RWPE1 (cell line): ENCODE data around the gene MRGPRE.

Experiments used
- CTCF ChIA-PET: fragments of 350-600 bp; sonication (Branson Sonifier 250); formaldehyde crosslinking; extraction: SDS; loops from one replicate; lab custom pipeline; 2021; lab: Yijun Ruan, JAX
- POLR2A ChIA-PET: fragments of 400-600 bp; formaldehyde crosslinking; extraction: SDS; loops from one replicate; lab custom pipeline; 2020; ENCODE audit warnings: antibody characterized with exemption; ENCODE audit not compliant: low non-redundant PET; lab: Yijun Ruan, JAX
- DNase-seq: peaks from one replicate; pipeline ENCODE4 v3.0.0; 2012; ENCODE audit warnings: low spot score
- H3K27ac ChIP-seq: fragments of 450-650 bp; 2 replicates; pipeline ENCODE4 v1.5.1; 2017
- CTCF ChIP-seq: fragments of 450-650 bp; conservative IDR thresholded peaks from 2 replicates; pipeline ENCODE4 v1.5.1; 2017; ENCODE audit warnings: low read depth, mild to moderate bottlenecking

MRGPRE gene

GRCh38 chr11:3184732-3185347, 47.4 kb downstream of the MRGPRE start:
- no peak for DNase-seq
- no peak for TF ChIP-seq CTCF
- H3K27ac ChIP-seq = no peak overlapping the region
- ChIA-PET POLR2A (no interaction called here), CTCF (no interaction called here)

GRCh38 chr11:3183523-3183922, 48.7 kb downstream of the MRGPRE start:
- no peak overlapping the region for H3K27ac ChIP-seq
- POLR2A ChIA-PET = no interaction called here
- DNase-seq = no peak
- TF ChIP-seq CTCF = no peak
- CTCF ChIA-PET = no interaction called here

- POLR2A ChIA-PET = no interaction called here
Observed at GRCh38 chr11:3182462-3182852, 49.8 kb downstream of the MRGPRE start.

GRCh38 chr11:3181725-3182461, 50.3 kb downstream of the MRGPRE start:
- ChIA-PET CTCF (interaction anchor here (0.6 kb wide), 1 partner anchor 740 kb away, joined by 4 read pairs; no protein-coding TSS in a partner anchor), POLR2A (no interaction called here)
- H3K27ac ChIP-seq = no peak overlapping the region
- no peak for DNase-seq
- no peak for TF ChIP-seq CTCF

More at GRCh38 chr11:3182462-3182852, 49.8 kb downstream of the MRGPRE start:
- CTCF ChIA-PET = no interaction called here
- TF ChIP-seq CTCF = no peak
- no peak overlapping the region for H3K27ac ChIP-seq
- no peak for DNase-seq

- ChIA-PET CTCF (no interaction called here), POLR2A (no interaction called here)
- TF ChIP-seq CTCF = no peak
- DNase-seq = no peak
- H3K27ac ChIP-seq = no peak overlapping the region
Observed at GRCh38 chr11:3180869-3181268, 51.3 kb downstream of the MRGPRE start.

- H3K27ac ChIP-seq = no peak overlapping the region
- TF ChIP-seq CTCF = no peak
- ChIA-PET CTCF (no interaction called here), POLR2A (no interaction called here)
- DNase-seq = no peak
Observed at GRCh38 chr11:3178349-3178748, 53.9 kb downstream of the MRGPRE start.
